Brain microvascular endothelial cell (primary cell): ENCODE measurements around the gene CLNK.

ENCODE experiments used
- DNase-seq: peaks from one replicate; pipeline ENCODE4 v3.0.0-alpha.2; 2020
- H3K27ac ChIP-seq: fragments of 250-450 bp; sonication (Bioruptor Pico); 2 replicates; pipeline ENCODE4 v1.5.1; 2020; ENCODE audit warnings: mild to moderate bottlenecking, moderate library complexity
- H3K27me3 ChIP-seq: fragments of 250-450 bp; sonication (Bioruptor Pico); replicated peaks from 2 replicates; pipeline ENCODE4 v1.5.1; 2020; ENCODE audit warnings: mild to moderate bottlenecking
- H3K36me3 ChIP-seq: fragments of 250-450 bp; sonication (Bioruptor Pico); replicated peaks from 2 replicates; pipeline ENCODE4 v1.5.1; 2020; ENCODE audit warnings: mild to moderate bottlenecking
- H3K4me3 ChIP-seq: 2 replicates; pipeline ENCODE4 v1.5.1; 2011; ENCODE audit warnings: low read depth, mild to moderate bottlenecking, control low read depth, low read length, moderate library complexity
- in situ Hi-C: cut with HindIII; loops from 2 replicates; pipeline ENCODE4 v1.10.0; 2017; ENCODE audit warnings: low sequenced_read_pairs, low pct_ligation_motif_present
- TF ChIP-seq, protein P1 (sequence below): IDR thresholded peaks from 2 replicates; pipeline ENCODE4 v1.5.1; 2011; ENCODE audit warnings: low read depth, mild to moderate bottlenecking, moderate library complexity, low read length, control low read depth, inconsistent platforms; ENCODE audit errors: missing control alignments

CLNK gene

DNA sequence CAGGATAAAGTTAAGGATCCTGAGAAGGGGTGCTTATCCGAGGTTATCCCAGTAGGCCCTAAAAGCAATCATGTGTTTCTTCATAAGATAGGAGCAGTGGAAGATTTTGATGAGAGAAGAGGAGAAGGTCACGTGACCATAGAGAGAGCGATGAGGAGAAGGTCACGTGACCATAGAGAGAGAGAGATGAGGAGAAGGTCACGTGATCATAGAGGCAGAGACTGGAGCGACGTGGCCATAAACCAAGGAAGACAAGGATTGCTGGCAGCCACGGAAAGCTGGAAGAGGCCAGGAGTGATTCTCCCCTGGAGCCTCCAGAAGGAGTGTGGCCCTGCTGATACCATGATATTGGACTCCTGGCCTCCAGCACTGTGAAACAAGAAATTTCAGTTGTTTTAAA lies 188.9 kb downstream of the CLNK start:
- H3K4me3 ChIP-seq = no peak overlapping the region
- no peak for DNase-seq
- TF ChIP-seq, protein P1, sequence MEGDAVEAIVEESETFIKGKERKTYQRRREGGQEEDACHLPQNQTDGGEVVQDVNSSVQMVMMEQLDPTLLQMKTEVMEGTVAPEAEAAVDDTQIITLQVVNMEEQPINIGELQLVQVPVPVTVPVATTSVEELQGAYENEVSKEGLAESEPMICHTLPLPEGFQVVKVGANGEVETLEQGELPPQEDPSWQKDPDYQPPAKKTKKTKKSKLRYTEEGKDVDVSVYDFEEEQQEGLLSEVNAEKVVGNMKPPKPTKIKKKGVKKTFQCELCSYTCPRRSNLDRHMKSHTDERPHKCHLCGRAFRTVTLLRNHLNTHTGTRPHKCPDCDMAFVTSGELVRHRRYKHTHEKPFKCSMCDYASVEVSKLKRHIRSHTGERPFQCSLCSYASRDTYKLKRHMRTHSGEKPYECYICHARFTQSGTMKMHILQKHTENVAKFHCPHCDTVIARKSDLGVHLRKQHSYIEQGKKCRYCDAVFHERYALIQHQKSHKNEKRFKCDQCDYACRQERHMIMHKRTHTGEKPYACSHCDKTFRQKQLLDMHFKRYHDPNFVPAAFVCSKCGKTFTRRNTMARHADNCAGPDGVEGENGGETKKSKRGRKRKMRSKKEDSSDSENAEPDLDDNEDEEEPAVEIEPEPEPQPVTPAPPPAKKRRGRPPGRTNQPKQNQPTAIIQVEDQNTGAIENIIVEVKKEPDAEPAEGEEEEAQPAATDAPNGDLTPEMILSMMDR = no peak
- no peak overlapping the region for H3K27ac ChIP-seq
- no peaks in the 10 kb centered on the region for H3K27me3 ChIP-seq
- H3K36me3 ChIP-seq = no peaks in the 10 kb centered on the region
- in situ Hi-C loops = no loop called here

DNA sequence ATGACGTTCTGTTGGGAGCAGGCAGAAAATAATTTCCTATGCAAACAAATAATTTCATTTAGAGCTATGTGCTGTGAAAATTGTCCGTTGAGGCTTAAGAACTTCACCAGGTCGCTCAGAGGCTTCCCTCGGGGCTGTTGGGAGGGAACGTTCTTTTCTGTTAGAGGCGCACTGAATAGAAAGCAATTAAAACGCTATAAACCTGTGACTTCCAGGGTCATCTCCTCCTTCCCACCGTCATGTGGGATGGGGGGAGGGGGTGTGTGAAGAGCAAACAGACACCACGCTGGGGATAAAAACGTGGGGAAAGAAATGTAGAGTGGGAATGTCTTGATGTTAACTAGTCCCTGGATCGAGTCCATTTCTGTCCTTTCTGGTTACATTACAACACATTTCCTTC lies 192.1 kb downstream of the CLNK start:
- Histone ChIP-seq H3K27ac (no peak overlapping the region), H3K36me3 (no peaks in the 10 kb centered on the region), H3K4me3 (no peak overlapping the region), H3K27me3 (no peaks in the 10 kb centered on the region)
- DNase-seq = no peak
- TF ChIP-seq, protein P1 = no peak
- in situ Hi-C loops = no loop called here

DNA sequence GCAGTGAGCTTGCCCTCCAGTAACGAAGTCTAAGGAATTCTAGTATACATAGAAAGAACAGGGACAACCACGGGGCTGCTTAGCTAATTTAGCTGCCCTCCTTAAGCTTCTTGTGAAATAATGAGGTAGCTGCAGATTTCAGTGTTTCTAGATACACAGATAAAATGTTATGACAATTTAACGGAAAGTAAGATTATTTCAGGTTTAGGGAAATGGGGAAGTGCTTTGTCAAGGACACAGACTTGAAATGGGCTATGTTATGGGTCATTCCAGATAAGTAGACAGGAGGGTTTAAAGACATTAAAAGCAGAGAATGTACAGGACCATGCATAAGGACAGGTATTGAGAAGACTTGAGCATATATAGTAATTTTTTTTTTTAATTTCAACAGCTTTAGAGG lies 193.2 kb downstream of the CLNK start:
- TF ChIP-seq, protein P1 = no peak

DNA sequence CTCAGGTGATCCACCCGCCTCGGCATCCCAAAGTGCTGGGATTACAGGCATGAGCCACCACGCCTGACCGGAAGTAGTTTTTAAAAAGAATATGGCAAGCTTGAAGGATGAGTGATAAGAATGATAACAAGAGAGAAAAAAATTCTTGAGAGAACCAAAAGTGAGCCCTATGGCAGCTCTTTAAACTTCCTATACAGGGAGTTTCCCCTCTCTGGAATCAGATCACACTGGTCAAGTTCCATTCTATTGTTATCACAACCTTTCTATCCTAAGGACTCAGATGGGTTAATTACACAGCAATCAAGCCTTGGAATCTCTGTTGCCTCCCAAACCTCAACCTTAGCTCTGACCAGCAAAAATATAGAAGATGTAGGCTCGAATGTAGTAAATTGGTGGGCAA lies 193.6 kb downstream of the CLNK start:
- in situ Hi-C loops = no loop called here
- DNase-seq = no peak
- TF ChIP-seq, protein P1 = no peak

More for the DNA sequence above, 193.2 kb downstream of the CLNK start:
- in situ Hi-C loops = no loop called here
- Histone ChIP-seq H3K4me3 (no peak overlapping the region), H3K27ac (no peak overlapping the region), H3K36me3 (no peaks in the 10 kb centered on the region), H3K27me3 (no peaks in the 10 kb centered on the region)
- no peak for DNase-seq

DNA sequence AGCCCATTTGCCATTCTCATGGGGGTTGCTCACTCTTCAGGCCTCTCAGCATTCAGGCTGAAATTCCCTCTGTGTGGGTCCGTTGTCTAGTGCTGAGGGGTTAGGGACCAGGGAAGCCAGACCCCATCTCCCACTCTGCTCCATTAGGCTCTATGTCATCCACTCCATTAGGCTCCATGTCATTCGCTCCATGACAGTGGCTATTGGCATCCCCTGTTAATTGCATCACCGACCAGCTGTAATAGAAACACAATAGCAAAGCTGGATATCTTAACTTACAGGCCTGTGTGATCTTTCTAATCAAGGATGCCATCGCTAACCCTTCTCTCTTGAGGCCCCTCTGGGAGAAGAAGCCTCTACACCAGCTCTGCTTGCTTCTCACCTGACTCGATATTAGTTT lies 201.7 kb downstream of the CLNK start:
- no peak overlapping the region for H3K27ac ChIP-seq
- in situ Hi-C loops = no loop called here
- TF ChIP-seq, protein P1 = no peak
- H3K36me3 ChIP-seq = no peaks in the 10 kb centered on the region
- no peak overlapping the region for H3K4me3 ChIP-seq
- DNase-seq = no peak
- H3K27me3 ChIP-seq = no peaks in the 10 kb centered on the region

More for the DNA sequence above, 193.6 kb downstream of the CLNK start:
- no peak overlapping the region for H3K27ac ChIP-seq
- no peaks in the 10 kb centered on the region for H3K27me3 ChIP-seq
- H3K4me3 ChIP-seq = no peak overlapping the region
- H3K36me3 ChIP-seq = no peaks in the 10 kb centered on the region

DNA sequence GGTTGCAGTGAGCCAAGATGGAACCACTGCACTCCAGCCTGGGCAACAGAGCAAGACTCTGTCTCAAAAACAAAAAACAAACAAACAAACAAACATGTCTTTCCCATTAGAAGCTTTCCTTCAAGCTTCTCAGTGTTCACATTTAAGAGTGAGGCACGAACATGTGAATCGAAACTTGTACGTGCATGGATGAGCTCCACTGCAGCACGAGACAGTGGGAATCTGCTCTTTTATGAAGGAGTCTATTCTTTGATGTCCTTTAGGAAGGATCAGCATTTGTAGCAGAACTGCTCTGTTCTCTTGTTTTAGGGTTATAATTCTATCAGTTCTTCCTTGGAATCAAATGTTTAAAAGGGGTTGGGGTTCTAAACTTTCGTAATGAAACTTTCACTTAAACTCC lies 204.0 kb downstream of the CLNK start:
- TF ChIP-seq, protein P1 = no peak
- H3K27me3 ChIP-seq = no peaks in the 10 kb centered on the region
- no peak overlapping the region for H3K4me3 ChIP-seq
- in situ Hi-C loops = no loop called here
- no peak for DNase-seq
- no peak overlapping the region for H3K27ac ChIP-seq
- no peaks in the 10 kb centered on the region for H3K36me3 ChIP-seq
